ENCODE results near the gene FAM78B. TPM values are rescaled to one million over a fixed set of nuclear protein-coding genes. Genes with fewer than 3 reads are reported as not detected.

FAM78B gene
- total and polyA plus RNA-seq, 2 donors (not counting 3 experiments of a cell fraction or from before 2014, with no cell fraction given) = 0.10 TPM; not detected in 1

- ChIA-PET CTCF (interaction anchor here (0.6 kb wide), 1 partner anchor 479 kb away, joined by 3 read pairs; no protein-coding TSS in a partner anchor), POLR2A (no interaction called here)
- no peaks in the 10 kb centered on the region for H3K36me3 ChIP-seq (ENCODE audit: control insufficient read depth in 2 of 2, extremely low read depth in 1 of 2, insufficient read depth in 2 of 2, low read length in 2 of 2)
- intact Hi-C loops (cut with micrococcal nuclease) (no loop called here), dilution Hi-C loops (cut with MboI; ENCODE audit: extremely low pct_ligation_motif_present, low sequenced_read_pairs) (no loop called here)
- no peak for TF ChIP-seq GATA2 (IDR thresholded peaks at IDR 0.05; ENCODE audit: insufficient read depth, insufficient read length, low read depth, low read length)
- TF ChIP-seq POLR2A (IDR thresholded peaks at IDR 0.05; ENCODE audit: low read depth, low read length) = no peak
- H3K4me2 ChIP-seq (ENCODE audit: insufficient read depth, low read length) = no peak overlapping the region
- BruUV-seq (replicated peaks) = no TSS peak
- no peaks in the 10 kb centered on the region for H4K20me1 ChIP-seq (replicated peaks; ENCODE audit: control insufficient read depth, extremely low read depth, insufficient read depth, low read length)
- no peak overlapping the region for H3K9ac ChIP-seq (replicated peaks; ENCODE audit: extremely low read depth, insufficient read depth, low read length)
- no peak overlapping the region for H2AFZ ChIP-seq (ENCODE audit: low read depth, low read length)
- no peaks in the 10 kb centered on the region for H3K79me2 ChIP-seq (ENCODE audit: control insufficient read depth, insufficient read depth, low read length)
- no peak for FAIRE-seq
- H3K4me1 ChIP-seq (ENCODE audit: control insufficient read depth, extremely low read depth, insufficient read depth, low read length) = no peaks in the 10 kb centered on the region
- DNase-seq (ENCODE audit: low read depth, low spot score) = no peak
- H3K9me3 ChIP-seq (replicated peaks; ENCODE audit: control insufficient read depth, insufficient read depth, low read length) = no peaks in the 10 kb centered on the region
- no peaks in the 10 kb centered on the region for H3K27me3 ChIP-seq (ENCODE audit: control insufficient read depth in 2 of 2, insufficient read depth in 2 of 2, low read length in 2 of 2)
- no peak overlapping the region for H3K4me3 ChIP-seq (replicated peaks in 1 of 3; ENCODE audit: insufficient read depth in 1 of 3, low read depth in 1 of 3, low read length in 3 of 3)
- no peak overlapping the region for H3K27ac ChIP-seq (ENCODE audit: insufficient read depth, low read depth, low read length)
- no peaks in the 10 kb centered on the region for H3K9me1 ChIP-seq (replicated peaks; ENCODE audit: control insufficient read depth, extremely low read depth, insufficient read depth, low read length)
Observed at GRCh38 chr1:166184012-166184411, 17.2 kb upstream of the FAM78B start.

- CTCF ChIA-PET = no interaction called here
Observed at GRCh38 chr1:166182281-166182680, 15.5 kb upstream of the FAM78B start.

More at GRCh38 chr1:166182281-166182680, 15.5 kb upstream of the FAM78B start:
- TF ChIP-seq GATA2 (IDR thresholded peaks at IDR 0.05; ENCODE audit: insufficient read depth, insufficient read length, low read depth, low read length) (no peak), POLR2AphosphoS5 (IDR thresholded peaks at IDR 0.05; ENCODE audit: insufficient read depth, low read depth, low read length) (no peak), POLR2A (IDR thresholded peaks at IDR 0.05; ENCODE audit: low read depth, low read length) (no peak), MAX (IDR thresholded peaks at IDR 0.05; ENCODE audit: insufficient read depth, insufficient read length) (no peak), EZH2 (IDR thresholded peaks at IDR 0.05; ENCODE audit: borderline replicate concordance, low read depth, low read length, severe bottlenecking) (no peak), FOS (IDR thresholded peaks at IDR 0.05; ENCODE audit: borderline replicate concordance, insufficient read depth, low read length) (no peak), JUN (IDR thresholded peaks at IDR 0.05; ENCODE audit: borderline replicate concordance, insufficient read depth, insufficient read length, low read depth) (no peak), MYC (IDR thresholded peaks at IDR 0.05; ENCODE audit: low read depth, low read length) (no peak), CTCF (IDR thresholded peaks at IDR 0.05; ENCODE audit: extremely low read depth in 1 of 2, insufficient read depth in 1 of 2, low read depth in 1 of 2, low read length in 2 of 2) (no peak)
- no peak overlapping the region for H3K27ac ChIP-seq (ENCODE audit: insufficient read depth, low read depth, low read length)
- no peaks in the 10 kb centered on the region for H3K36me3 ChIP-seq (ENCODE audit: control insufficient read depth in 2 of 2, extremely low read depth in 1 of 2, insufficient read depth in 2 of 2, low read length in 2 of 2)
- FAIRE-seq (no peak), DNase-seq (ENCODE audit: low read depth, low spot score) (no peak)
- H4K20me1 ChIP-seq (replicated peaks; ENCODE audit: control insufficient read depth, extremely low read depth, insufficient read depth, low read length) = no peaks in the 10 kb centered on the region
- no peaks in the 10 kb centered on the region for H3K4me1 ChIP-seq (ENCODE audit: control insufficient read depth, extremely low read depth, insufficient read depth, low read length)
- POLR2A ChIA-PET = no interaction called here
- H3K27me3 ChIP-seq (ENCODE audit: control insufficient read depth in 2 of 2, insufficient read depth in 2 of 2, low read length in 2 of 2) = no peaks in the 10 kb centered on the region
- dilution Hi-C loops (cut with MboI; ENCODE audit: extremely low pct_ligation_motif_present, low sequenced_read_pairs) (no loop called here), intact Hi-C loops (cut with micrococcal nuclease) (no loop called here)
- no peak overlapping the region for H3K4me2 ChIP-seq (ENCODE audit: insufficient read depth, low read length)
- no peaks in the 10 kb centered on the region for H3K79me2 ChIP-seq (ENCODE audit: control insufficient read depth, insufficient read depth, low read length)
- no peaks in the 10 kb centered on the region for H3K9me3 ChIP-seq (replicated peaks; ENCODE audit: control insufficient read depth, insufficient read depth, low read length)
- no peak overlapping the region for H2AFZ ChIP-seq (ENCODE audit: low read depth, low read length)
- no peaks in the 10 kb centered on the region for H3K9me1 ChIP-seq (replicated peaks; ENCODE audit: control insufficient read depth, extremely low read depth, insufficient read depth, low read length)
- H3K9ac ChIP-seq (replicated peaks; ENCODE audit: extremely low read depth, insufficient read depth, low read length) = no peak overlapping the region
- no peak overlapping the region for H3K4me3 ChIP-seq (replicated peaks in 1 of 3; ENCODE audit: insufficient read depth in 1 of 3, low read depth in 1 of 3, low read length in 3 of 3)
- BruUV-seq (replicated peaks) = no TSS peak
